Neural cell (in vitro differentiated cells): Measurements from ENCODE around the gene FOSL2. TPM values are rescaled to one million over a fixed set of nuclear protein-coding genes. Genes with fewer than 3 reads are reported as not detected.

Experiments
- H2AFZ ChIP-seq: fragments of 200-600, 300-800 bp; sonication (generic), shearing (Covaris generic); 2 replicates; pipeline ENCODE4 v1.6.0; 2014; ENCODE audit warnings: low read depth, mild to moderate bottlenecking, antibody characterized with exemption, low read length, moderate library complexity
- H3F3A ChIP-seq: fragments of 200-600 bp; shearing (Covaris generic); 2 replicates; pipeline ENCODE4 v1.6.1; 2016; ENCODE audit warnings: mild to moderate bottlenecking, moderate library complexity, mixed read lengths, antibody characterized with exemption, low read length; ENCODE audit not compliant: insufficient read depth, poor library complexity, severe bottlenecking
- H3K27ac ChIP-seq: fragments of 200-600, 300-800 bp; sonication (generic), shearing (Covaris generic); 2 replicates; pipeline ENCODE4 v1.5.1; 2014; ENCODE audit warnings: mild to moderate bottlenecking, low read length, moderate library complexity
- H3K27me3 ChIP-seq: fragments of 300-800, 200-600 bp; sonication (generic), shearing (Covaris generic); 2 replicates; pipeline ENCODE4 v1.6.0; 2014; ENCODE audit warnings: mild to moderate bottlenecking, low read depth, low read length, moderate library complexity; ENCODE audit not compliant: insufficient read depth
- H3K36me3 ChIP-seq: fragments of 300-800, 200-600 bp; sonication (generic), shearing (Covaris generic); 2 replicates; pipeline ENCODE4 v1.5.1; 2014; ENCODE audit warnings: mild to moderate bottlenecking, antibody characterized with exemption, low read length, moderate library complexity; ENCODE audit not compliant: insufficient read depth
- H3K4me2 ChIP-seq: fragments of 300-800, 200-600 bp; sonication (generic), shearing (Covaris generic); 2 replicates; pipeline ENCODE4 v1.6.0; 2014; ENCODE audit warnings: mild to moderate bottlenecking, low read length
- H3K4me3 ChIP-seq: fragments of 300-800, 200-600 bp; sonication (generic), shearing (Covaris generic); 2 replicates; pipeline ENCODE4 v1.5.1; 2014; ENCODE audit warnings: mild to moderate bottlenecking, low read length, moderate library complexity
- H3K79me2 ChIP-seq: fragments of 200-600 bp; shearing (Covaris generic); replicated peaks from 2 replicates; pipeline ENCODE4 v1.6.0; 2014; ENCODE audit warnings: mild to moderate bottlenecking, low read length, moderate library complexity; ENCODE audit not compliant: insufficient read depth
- H3K9ac ChIP-seq: fragments of 300-800, 200-600 bp; sonication (generic), shearing (Covaris generic); 2 replicates; pipeline ENCODE4 v1.6.1; 2016; ENCODE audit warnings: mild to moderate bottlenecking, low read length, mixed read lengths
- H3K9me2 ChIP-seq: fragments of 200-600 bp; shearing (Covaris generic); 2 replicates; pipeline ENCODE4 v1.6.1; 2016; ENCODE audit warnings: mild to moderate bottlenecking, low read length, mixed read lengths; ENCODE audit not compliant: insufficient read depth
- H3K9me3 ChIP-seq: fragments of 200-600, 300-800 bp; sonication (generic), shearing (Covaris generic); 2 replicates; pipeline ENCODE4 v1.6.1; 2016; ENCODE audit warnings: mild to moderate bottlenecking, mixed run types, low read length, moderate library complexity, mixed read lengths
- H4K20me1 ChIP-seq: fragments of 200-600 bp; shearing (Covaris generic); 2 replicates; pipeline ENCODE4 v1.6.1; 2016; ENCODE audit warnings: mild to moderate bottlenecking, mixed run types; ENCODE audit not compliant: insufficient read depth
- CTCF ChIP-seq: fragments of 450-650 bp; IDR thresholded peaks from 2 replicates; pipeline ENCODE4 v1.5.1; 2014; ENCODE audit warnings: antibody characterized with exemption, mild to moderate bottlenecking, moderate library complexity; ENCODE audit not compliant: poor library complexity, severe bottlenecking
- EP300 ChIP-seq: fragments of 450-650 bp; conservative IDR thresholded peaks from 2 replicates; pipeline ENCODE4 v1.6.1; 2014; ENCODE audit warnings: antibody characterized with exemption, mild to moderate bottlenecking, moderate library complexity; ENCODE audit not compliant: poor library complexity, severe bottlenecking
- EZH2 ChIP-seq: fragments of 200-600, 300-800 bp; shearing (Covaris generic), sonication (generic); IDR thresholded peaks from 2 replicates; pipeline ENCODE4 v1.6.1; 2014; ENCODE audit warnings: antibody characterized with exemption, low read length, borderline replicate concordance, mild to moderate bottlenecking; ENCODE audit not compliant: insufficient read depth, poor library complexity, severe bottlenecking
- MXI1 ChIP-seq: fragments of 450-650 bp; conservative IDR thresholded peaks from 2 replicates; pipeline ENCODE4 v1.6.1; 2014; ENCODE audit warnings: antibody characterized with exemption, mild to moderate bottlenecking; ENCODE audit not compliant: poor library complexity, severe bottlenecking
- POLR2AphosphoS5 ChIP-seq: IDR thresholded peaks from 2 replicates; pipeline ENCODE4 v1.6.1; 2012
- RAD21 ChIP-seq: fragments of 450-650 bp; conservative IDR thresholded peaks from 2 replicates; pipeline ENCODE4 v1.6.1; 2014; ENCODE audit warnings: antibody characterized with exemption, mild to moderate bottlenecking, moderate library complexity
- REST ChIP-seq: IDR thresholded peaks from 2 replicates; pipeline ENCODE4 v1.6.1; 2012; ENCODE audit warnings: borderline replicate concordance
- SMC3 ChIP-seq: fragments of 450-650 bp; conservative IDR thresholded peaks from 2 replicates; pipeline ENCODE4 v1.6.1; 2014; ENCODE audit warnings: antibody characterized with exemption, mild to moderate bottlenecking, moderate library complexity; ENCODE audit not compliant: poor library complexity
- TAF1 ChIP-seq: IDR thresholded peaks from 2 replicates; pipeline ENCODE4 v1.6.1; 2012; ENCODE audit warnings: low read depth
- polyA plus RNA-seq: library from polyadenylated mRNA; depleted of rRNA; stranded (reverse); fragments of >200 nt; gene quantifications from 2 replicates; pipeline ENCODE4 v1.2.3, GENCODE V29; 2014

FOSL2 gene
- polyA plus RNA-seq, 1 donor from 2014 or later = 2.8 TPM

- H3K9ac ChIP-seq = no peak overlapping the region
- H3K4me2 ChIP-seq = no peak overlapping the region
- no peaks in the 10 kb centered on the region for H3K79me2 ChIP-seq
- no peak for TF ChIP-seq EP300
- no peak for TF ChIP-seq REST
- no peak for TF ChIP-seq EZH2
- no peak for TF ChIP-seq TAF1
- TF ChIP-seq RAD21 = no peak
- TF ChIP-seq SMC3 = no peak
- no peak for TF ChIP-seq MXI1
- TF ChIP-seq CTCF = no peak
- no peak for TF ChIP-seq POLR2AphosphoS5
- H3K9me3 ChIP-seq = no peaks in the 10 kb centered on the region
- no peaks in the 10 kb centered on the region for H3K9me2 ChIP-seq
- H3F3A ChIP-seq = no peaks in the 10 kb centered on the region
- no peaks in the 10 kb centered on the region for H3K36me3 ChIP-seq
- H3K27me3 ChIP-seq = no peaks in the 10 kb centered on the region
- H3K27ac ChIP-seq = no peak overlapping the region
- H3K4me3 ChIP-seq = no peak overlapping the region
- H2AFZ ChIP-seq = no peak overlapping the region
- H4K20me1 ChIP-seq = no peaks in the 10 kb centered on the region
Measured at GRCh38 chr2:28419003-28419402, 26.3 kb downstream of the FOSL2 start.

- H3K9ac ChIP-seq = no peak overlapping the region
- no peaks in the 10 kb centered on the region for H3K36me3 ChIP-seq
- H3K9me2 ChIP-seq = no peaks in the 10 kb centered on the region
- no peaks in the 10 kb centered on the region for H3F3A ChIP-seq
- H3K79me2 ChIP-seq = no peaks in the 10 kb centered on the region
- H3K9me3 ChIP-seq = no peaks in the 10 kb centered on the region
- H3K4me2 ChIP-seq = no peak overlapping the region
- H3K4me3 ChIP-seq = no peak overlapping the region
- peak; percentile 33 for TF ChIP-seq CTCF
- TF ChIP-seq POLR2AphosphoS5 = no peak
- H4K20me1 ChIP-seq = no peaks in the 10 kb centered on the region
- no peak overlapping the region for H2AFZ ChIP-seq
- H3K27me3 ChIP-seq = no peaks in the 10 kb centered on the region
- no peak overlapping the region for H3K27ac ChIP-seq
Measured at GRCh38 chr2:28419443-28420270, 27.0 kb downstream of the FOSL2 start.
